K562 (cell line): ENCODE measurements around the gene ASIC1. TPM values are rescaled to one million over a fixed set of nuclear protein-coding genes. Genes with fewer than 3 reads are reported as not detected.

ENCODE experiments used
- ATAC-seq: fragments of 200-7000 bp; cut with Tn5 transposase; 3 replicates; pipeline ENCODE4 v1.9.1; 2020; ENCODE audit warnings: moderate library complexity
- BruUV-seq: library from RNA; stranded (reverse); fragments of 400-500 nt; replicated peaks from 2 replicates; lab custom pipeline; 2021; lab: Mats Ljungman, UMichigan
- CTCF ChIA-PET: fragments of 300-600 bp; formaldehyde crosslinking; extraction: SDS; loops from one replicate; lab custom pipeline; 2021; ENCODE audit warnings: low intra/inter-chr PET ratio; lab: Yijun Ruan, JAX
- POLR2A ChIA-PET: fragments of 300-600, 350-650 bp; sonication (Branson Sonifier 250); formaldehyde crosslinking; extraction: SDS; loops from one replicate; lab custom pipeline; 2021; ENCODE audit warnings: antibody characterized with exemption, inconsistent platforms; lab: Yijun Ruan, JAX
- DNase-seq, 4 experiments: peaks; one replicate each; pipeline versions ENCODE4 v3.0.0 to v3.0.0-alpha.2; 2011 to 2018; ENCODE audit warnings: low spot score in 3 of 4, mixed read lengths in 3 of 4; ENCODE audit errors: extremely low read depth in 1 of 4
- FAIRE-seq: peaks from 2 replicates; lab custom pipeline; 2011; peaks lifted over from hg19 to GRCh38; lab: Jason Lieb, UNC
- H2AFZ ChIP-seq: 2 replicates; pipeline ENCODE4 v1.6.0; 2011; ENCODE audit warnings: low read depth, low read length, control low read depth, inconsistent platforms
- H3K27ac ChIP-seq: fragments of 200-600 bp; 3 replicates; pipeline ENCODE4 v1.8.0; 2011; ENCODE audit warnings: low read depth, mild to moderate bottlenecking, control low read depth, inconsistent platforms, low read length, moderate library complexity, mixed read lengths; ENCODE audit errors: extremely low read depth
- H3K27me3 ChIP-seq, 2 experiments: fragments of 300-600 bp in 1 of 2; 2 replicates in 1 of 2; 3 replicates in 1 of 2; pipeline versions ENCODE4 v1.6.0 to v1.8.0; 2011; ENCODE audit warnings: inconsistent platforms in 2 of 2, low read length in 2 of 2, mild to moderate bottlenecking in 1 of 2, mixed read lengths in 1 of 2, moderate library complexity in 1 of 2; ENCODE audit not compliant: control insufficient read depth in 2 of 2, insufficient read depth in 2 of 2
- H3K36me3 ChIP-seq: fragments of 300-600 bp; 3 replicates; pipeline ENCODE4 v1.8.0; 2011; ENCODE audit warnings: mild to moderate bottlenecking, low read length, inconsistent platforms; ENCODE audit not compliant: control insufficient read depth, insufficient read depth
- H3K4me1 ChIP-seq, 2 experiments: fragments of 200-600 bp in 1 of 2; replicated peaks in 1 of 2; 2 replicates in 1 of 2; 3 replicates in 1 of 2; pipeline versions ENCODE4 v1.5.1 to v1.8.0; 2011; ENCODE audit warnings: inconsistent platforms in 2 of 2, low read length in 2 of 2, mild to moderate bottlenecking in 1 of 2, mixed read lengths in 1 of 2, moderate library complexity in 1 of 2; ENCODE audit not compliant: control insufficient read depth in 2 of 2, insufficient read depth in 2 of 2
- H3K4me2 ChIP-seq: 2 replicates; pipeline ENCODE4 v1.6.1; 2011; ENCODE audit warnings: low read length, control low read depth, inconsistent platforms, mixed read lengths; ENCODE audit not compliant: insufficient read depth
- H3K4me3 ChIP-seq: fragments of 200-600 bp; sonication (generic), shearing (Covaris generic); 2 replicates; pipeline ENCODE4 v1.5.1; 2016; ENCODE audit warnings: control low read depth, inconsistent platforms
- H3K79me2 ChIP-seq: fragments of 200-600 bp; 3 replicates; pipeline ENCODE4 v1.8.0; 2011; ENCODE audit warnings: low read length, inconsistent platforms; ENCODE audit not compliant: control insufficient read depth, insufficient read depth
- H3K9ac ChIP-seq, 2 experiments: 2 replicates each; pipeline versions ENCODE4 v1.6.0 to v1.6.1; 2011; ENCODE audit warnings: low read depth in 2 of 2, low read length in 2 of 2, control low read depth in 1 of 2, inconsistent platforms in 1 of 2, mild to moderate bottlenecking in 1 of 2, mixed read lengths in 1 of 2; ENCODE audit not compliant: insufficient read depth in 1 of 2
- H3K9me1 ChIP-seq: one replicate; pipeline ENCODE4 v1.6.0; 2011; ENCODE audit warnings: inconsistent platforms, mild to moderate bottlenecking, low read length, moderate library complexity; ENCODE audit not compliant: control insufficient read depth, insufficient read depth
- H3K9me3 ChIP-seq: replicated peaks from 2 replicates; pipeline ENCODE4 v1.5.1; 2011; ENCODE audit warnings: low read depth, low read length, inconsistent platforms; ENCODE audit not compliant: control insufficient read depth, insufficient read depth
- H4K20me1 ChIP-seq: replicated peaks from 2 replicates; pipeline ENCODE4 v1.6.1; 2011; ENCODE audit warnings: low read length, inconsistent platforms, mixed read lengths; ENCODE audit not compliant: control insufficient read depth, insufficient read depth
- BCL6 ChIP-seq: fragments of 250-450 bp; sonication (Bioruptor Pico); IDR thresholded peaks from 2 replicates; pipeline ENCODE4 v1.4.0; 2020
- CEBPB ChIP-seq: fragments of 450-650 bp; IDR thresholded peaks from 2 replicates; pipeline ENCODE4 v1.6.1; 2016; ENCODE audit warnings: missing genetic modification characterization, missing compliant biosample characterization
- ETV1 ChIP-seq: fragments of 450-650 bp; conservative IDR thresholded peaks from 2 replicates; pipeline ENCODE4 v1.6.1; 2016; ENCODE audit warnings: missing genetic modification characterization, control low read depth, low read depth, missing compliant biosample characterization
- GTF2A2 ChIP-seq: IDR thresholded peaks from 2 replicates; pipeline ENCODE4 v1.6.1; 2016; ENCODE audit warnings: mild to moderate bottlenecking, missing genetic modification characterization, missing compliant biosample characterization
- ZBTB8A ChIP-seq: fragments of 450-650 bp; IDR thresholded peaks from 2 replicates; pipeline ENCODE4 v1.6.1; 2018; ENCODE audit warnings: mild to moderate bottlenecking, moderate library complexity; ENCODE audit not compliant: partially characterized antibody
- ZFP36 ChIP-seq: fragments of 150-350 bp; IDR thresholded peaks from 2 replicates; pipeline ENCODE4 v1.6.1; 2018; ENCODE audit warnings: low read length, low read depth; ENCODE audit not compliant: partially characterized antibody
- ZNF589 ChIP-seq: fragments of 200-800 bp; sonication (Bioruptor generic); IDR thresholded peaks from 2 replicates; pipeline ENCODE4 v1.6.1; 2016; ENCODE audit warnings: low read depth, missing genetic modification characterization, missing compliant biosample characterization
- WGBS: fragments of 100-300 bp; shearing (Covaris generic); methylation state at CpG from one replicate; pipeline ENCODE4 v1.1.6; 2016; ENCODE audit warnings: low coverage, mixed read lengths; ENCODE audit not compliant: insufficient coverage; ENCODE audit errors: missing lambda C conversion rate; 5-methylcytosine and 5-hydroxymethylcytosine counted together
- in situ Hi-C: fragments of 300-500 bp; cut with MboI; formaldehyde crosslinking; loops from 4 replicates; pipeline ENCODE4 v1.15.0; 2018; ENCODE audit warnings: inconsistent platforms, mixed read lengths
- intact Hi-C: fragments of 100-400 bp; cut with micrococcal nuclease; formaldehyde crosslinking; loops from 2 replicates; pipeline ENCODE4 v1.14.2; 2022
- polyA plus RNA-seq, 8 experiments: library from polyadenylated mRNA; depleted of rRNA in 4 of 8; stranded (reverse) in 5 of 8; unstranded in 3 of 8; fragments of >200 nt; fragmentation: Nextera tagmentation in 2 of 8; fragmentation: Illumina TruSeq in 1 of 8; extraction: Ambion mirVana in 2 of 8; extraction: Trizol in 1 of 8; gene quantifications; 2 replicates each; pipeline versions ENCODE4 v1.2.1 to v1.2.3, GENCODE V29; 2011 to 2014; ENCODE audit warnings: inconsistent platforms in 1 of 8, missing spikeins in 1 of 8
- total RNA-seq, 7 experiments: library from RNA; depleted of rRNA in 6 of 7; stranded (reverse); fragments of >200 nt in 6 of 7; fragmentation: Illumina TruSeq in 2 of 7; extraction: Trizol in 2 of 7; gene quantifications; 2 replicates each; pipeline versions ENCODE4 v1.2.1 to v1.2.3, GENCODE V29; 2011 to 2021; ENCODE audit warnings: low replicate concordance in 1 of 7
- TF ChIP-seq, protein P1 (sequence below): IDR thresholded peaks from 2 replicates; pipeline ENCODE4 v1.6.1; 2014; ENCODE audit warnings: antibody characterized with exemption
- TF ChIP-seq, protein P2 (sequence below): sonication (generic); formaldehyde crosslinking; IDR thresholded peaks from 2 replicates; pipeline ENCODE4 v1.8.0; 2022; ENCODE audit warnings: mild to moderate bottlenecking, missing genetic modification reagents

Gene ASIC1
- total and polyA plus RNA-seq, 9 of the 15 experiments (the other 6 are each of a cell fraction or from before 2014, with no cell fraction given), result 0.01 to 1.7 (median 0.45) TPM

DNA sequence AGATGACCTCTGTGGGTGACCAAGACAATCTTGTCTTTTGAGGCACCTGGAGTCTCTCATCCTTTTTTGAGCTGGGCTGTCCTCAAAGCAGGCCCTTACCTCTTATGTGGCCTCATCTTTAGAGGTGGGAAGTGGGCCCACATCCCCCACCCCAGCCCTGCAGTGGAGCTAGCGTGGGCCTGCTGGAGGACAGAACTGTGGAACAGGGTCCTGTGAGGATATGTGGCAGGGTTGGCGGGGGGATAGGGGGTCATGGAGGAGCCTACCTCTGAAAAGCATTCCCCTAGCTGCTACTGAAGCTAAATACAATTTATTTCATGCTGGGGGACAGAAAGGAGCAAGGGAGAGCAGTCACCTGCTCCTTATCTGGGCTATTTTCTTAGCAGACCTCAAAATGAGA, 46.0 kb downstream of the ASIC1 start:
- ChIA-PET CTCF (no interaction called here), POLR2A (interaction anchor here (0.6 to 1.7 kb wide), 6 partner anchors 8 to 231 kb away, joined by 3 to 9 read pairs (median 4); partner anchors contain the start of genes COX14, LIMA1 and SMARCD1)
- peak overlapping the region; percentile 75 for H2AFZ ChIP-seq
- no peak for ATAC-seq
- no peaks in the 10 kb centered on the region for H3K79me2 ChIP-seq
- peaks cover 16% of the 10 kb centered on the region in 2 experiments for H3K4me1 ChIP-seq
- no peak for FAIRE-seq
- H3K4me2 ChIP-seq, result peak overlapping the region; percentile 57; the same call in 1 of the 2 replicates
- H3K27me3 ChIP-seq, result no peaks in the 10 kb centered on the region
- DNase-seq, result no peak
- WGBS, result no CpG with 5 or more reads among the region's 2 CpGs
- H3K36me3 ChIP-seq, result peaks cover 29% of the 10 kb centered on the region; the same call in 2 of the 3 replicates
- no peaks in the 10 kb centered on the region for H3K9me3 ChIP-seq
- H3K27ac ChIP-seq, result no peak overlapping the region
- BruUV-seq, result no TSS peak
- H3K9ac ChIP-seq, result peak overlapping the region in 1 of 2 experiments; percentile 82; a peak in 1 of 4 replicates
- in situ Hi-C loops (no loop called here), intact Hi-C loops (no loop called here)
- no peaks in the 10 kb centered on the region for H4K20me1 ChIP-seq
- no peaks in the 10 kb centered on the region for H3K9me1 ChIP-seq
- no peak overlapping the region for H3K4me3 ChIP-seq
- no peak for TF ChIP-seq BCL6 (CRISPR knock-in tag)

DNA sequence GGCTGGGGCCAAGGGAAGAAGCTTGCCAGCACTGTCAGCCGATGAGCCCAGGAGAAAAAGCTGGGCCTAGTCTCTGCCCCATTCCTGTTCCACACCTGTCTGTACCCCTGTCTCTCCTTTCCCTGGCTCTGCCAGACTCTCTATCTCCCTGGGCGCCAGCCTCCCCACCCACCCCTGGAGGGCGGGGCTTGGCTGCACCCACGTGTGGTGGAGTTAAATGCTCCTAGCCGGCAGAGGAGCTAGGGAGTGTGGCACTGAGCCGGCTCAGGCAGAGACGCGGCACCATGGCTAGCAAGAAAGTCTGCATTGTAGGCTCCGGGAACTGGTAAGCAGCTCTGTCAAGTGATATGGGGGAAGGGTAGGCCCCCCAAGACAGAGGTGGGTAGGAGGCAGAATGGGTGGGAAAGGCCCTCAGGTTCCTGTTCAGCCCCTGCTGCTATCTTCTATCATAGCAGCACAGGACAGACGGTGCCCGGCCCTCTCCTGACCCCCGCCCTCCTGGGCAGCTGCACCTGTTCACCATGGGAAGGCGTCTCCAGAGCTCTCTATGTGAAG, 46.4 kb downstream of the ASIC1 start, which contains the start of gene GPD1:
Gene GPD1 (plus strand): TSS at position 242 of the 555 bp plus-strand sequence. CDS start 43 bp downstream, at position 285.
- Histone ChIP-seq H3K9me1 (no peaks in the 10 kb centered on the region), H3K9me3 (no peaks in the 10 kb centered on the region), H3K27me3 (no peaks in the 10 kb centered on the region), H3K27ac (no peak within 1 kb of the TSS), H4K20me1 (no peaks in the 10 kb centered on the region), H3K36me3 (peaks cover 24% of the 10 kb centered on the region; the same call in 2 of the 3 replicates), H3K9ac (peak within 1 kb of the TSS in 1 of 2 experiments; percentile 82; a peak in 2 of 4 replicates), H2AFZ (peak within 1 kb of the TSS; percentile 75), H3K79me2 (no peaks in the 10 kb centered on the region), H3K4me3 (no peak within 1 kb of the TSS), H3K4me1 (peaks cover 16% of the 10 kb centered on the region in 2 experiments), H3K4me2 (peak within 1 kb of the TSS; percentile 57)
- DNase-seq (peak; percentile 76 to 84 (median 82)), ATAC-seq (peak; percentile 92), FAIRE-seq (peak; percentile 78)
- CTCF ChIA-PET, result no interaction called here
- no TSS peak for BruUV-seq
- WGBS, result 19% methylated on average over 13 of the region's 13 CpGs
- in situ Hi-C loops, result no loop called here
- POLR2A ChIA-PET, result interaction anchor here (0.6 to 1.7 kb wide), 7 partner anchors 8 to 230 kb away, joined by 3 to 9 read pairs (median 4); partner anchors contain the start of genes COX14, LIMA1 and SMARCD1
- intact Hi-C loops, result no loop called here
- no peak for TF ChIP-seq GTF2A2 (tag)
- TF ChIP-seq, protein P1, sequence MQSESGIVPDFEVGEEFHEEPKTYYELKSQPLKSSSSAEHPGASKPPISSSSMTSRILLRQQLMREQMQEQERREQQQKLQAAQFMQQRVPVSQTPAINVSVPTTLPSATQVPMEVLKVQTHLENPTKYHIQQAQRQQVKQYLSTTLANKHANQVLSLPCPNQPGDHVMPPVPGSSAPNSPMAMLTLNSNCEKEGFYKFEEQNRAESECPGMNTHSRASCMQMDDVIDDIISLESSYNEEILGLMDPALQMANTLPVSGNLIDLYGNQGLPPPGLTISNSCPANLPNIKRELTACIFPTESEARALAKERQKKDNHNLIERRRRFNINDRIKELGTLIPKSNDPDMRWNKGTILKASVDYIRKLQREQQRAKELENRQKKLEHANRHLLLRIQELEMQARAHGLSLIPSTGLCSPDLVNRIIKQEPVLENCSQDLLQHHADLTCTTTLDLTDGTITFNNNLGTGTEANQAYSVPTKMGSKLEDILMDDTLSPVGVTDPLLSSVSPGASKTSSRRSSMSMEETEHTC, result no peak
- TF ChIP-seq, protein P2, sequence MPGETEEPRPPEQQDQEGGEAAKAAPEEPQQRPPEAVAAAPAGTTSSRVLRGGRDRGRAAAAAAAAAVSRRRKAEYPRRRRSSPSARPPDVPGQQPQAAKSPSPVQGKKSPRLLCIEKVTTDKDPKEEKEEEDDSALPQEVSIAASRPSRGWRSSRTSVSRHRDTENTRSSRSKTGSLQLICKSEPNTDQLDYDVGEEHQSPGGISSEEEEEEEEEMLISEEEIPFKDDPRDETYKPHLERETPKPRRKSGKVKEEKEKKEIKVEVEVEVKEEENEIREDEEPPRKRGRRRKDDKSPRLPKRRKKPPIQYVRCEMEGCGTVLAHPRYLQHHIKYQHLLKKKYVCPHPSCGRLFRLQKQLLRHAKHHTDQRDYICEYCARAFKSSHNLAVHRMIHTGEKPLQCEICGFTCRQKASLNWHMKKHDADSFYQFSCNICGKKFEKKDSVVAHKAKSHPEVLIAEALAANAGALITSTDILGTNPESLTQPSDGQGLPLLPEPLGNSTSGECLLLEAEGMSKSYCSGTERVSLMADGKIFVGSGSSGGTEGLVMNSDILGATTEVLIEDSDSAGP (CRISPR knock-in tag), result no peak
- no peak for TF ChIP-seq ETV1
- no peak for TF ChIP-seq ZNF589 (CRISPR knock-in tag)
- no peak for TF ChIP-seq ZBTB8A
- TF ChIP-seq ZFP36, result no peak
- no peak for TF ChIP-seq CEBPB (tag)
